Esophagus (tissue), 2 donors: ENCODE results near the gene C1orf210. TPM values are rescaled to one million over a fixed set of nuclear protein-coding genes. Genes with fewer than 3 reads are reported as not detected.

Experiments
- H3K27ac ChIP-seq, 2 donors: one replicate each; pipeline ENCODE4 v1.5.1; 2013; ENCODE audit warnings: low read depth in 2 of 2, mild to moderate bottlenecking in 2 of 2, inconsistent platforms in 1 of 2, low read length in 1 of 2, moderate library complexity in 1 of 2
- H3K27me3 ChIP-seq, 2 donors: one replicate each; pipeline ENCODE4 v1.6.1; 2013; ENCODE audit warnings: low read length in 2 of 2, control low read depth in 1 of 2, mild to moderate bottlenecking in 1 of 2; ENCODE audit not compliant: insufficient read depth in 2 of 2, control insufficient read depth in 1 of 2
- H3K36me3 ChIP-seq, 2 donors: one replicate each; pipeline ENCODE4 v1.6.1; 2013; ENCODE audit warnings: low read length in 1 of 2; ENCODE audit not compliant: control insufficient read depth in 2 of 2, insufficient read depth in 2 of 2
- H3K4me1 ChIP-seq, 2 donors: one replicate each; pipeline ENCODE4 v1.6.1; 2013; ENCODE audit warnings: low read length in 1 of 2; ENCODE audit not compliant: control insufficient read depth in 2 of 2, insufficient read depth in 2 of 2
- H3K4me3 ChIP-seq, 2 donors: one replicate each; pipeline ENCODE4 v1.5.1; 2013; ENCODE audit warnings: low read length in 2 of 2, mild to moderate bottlenecking in 2 of 2, low read depth in 1 of 2, moderate library complexity in 1 of 2
- H3K9me3 ChIP-seq, 2 donors: one replicate each; pipeline ENCODE4 v1.6.1; 2013; ENCODE audit warnings: mild to moderate bottlenecking in 2 of 2, low read depth in 1 of 2, low read length in 1 of 2, moderate library complexity in 1 of 2; ENCODE audit not compliant: control insufficient read depth in 2 of 2, insufficient read depth in 1 of 2
- WGBS, 2 donors: extraction: QIAGEN DNeasy Blood & Tissue Kit; methylation state at CpG; one replicate each; pipeline ENCODE4 v1.1.7; 2013; 5-methylcytosine and 5-hydroxymethylcytosine counted together
- polyA plus RNA-seq, 2 donors: library from polyadenylated mRNA; stranded (reverse); fragments of 200-250 nt; gene quantifications; one replicate each; pipeline ENCODE4 v1.2.3, GENCODE V29; 2013
- donor health status: healthy with polysubstance abuse.
- donor health status: Bipolar disorder and iron deficiency.

The C1orf210 gene
- polyA plus RNA-seq, 2 donors: 9.1 to 16.7 TPM

DNA sequence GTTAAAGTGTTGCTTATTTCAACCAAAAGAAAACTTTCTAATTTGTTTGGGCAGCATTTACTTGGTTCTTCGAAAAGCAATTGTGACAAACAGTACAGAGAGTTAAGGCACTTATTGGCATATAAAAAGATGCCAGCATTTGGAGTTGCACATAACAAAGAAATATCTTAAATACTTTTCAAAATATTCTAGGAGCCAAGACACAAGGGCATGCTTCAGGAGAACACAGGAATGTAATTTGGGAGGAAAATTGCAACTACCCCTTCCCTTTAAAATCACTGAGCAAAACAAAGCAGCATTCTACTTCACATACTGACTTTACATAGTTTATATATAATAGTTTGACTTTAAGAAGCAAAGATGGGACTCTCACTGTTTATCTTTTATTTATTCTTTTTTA is 10.8 kb upstream of the C1orf210 start:
- Histone ChIP-seq H3K4me1 (peaks cover 0 to 6% of the 10 kb centered on the region in 2 donors), H3K27me3 (no peaks in the 10 kb centered on the region), H3K9me3 (no peaks in the 10 kb centered on the region), H3K36me3 (no peaks in the 10 kb centered on the region), H3K4me3 (no peak overlapping the region), H3K27ac (no peak overlapping the region)
- 49 to 50% methylated on average over 1 of the region's 1 CpG for WGBS, 2 donors

DNA sequence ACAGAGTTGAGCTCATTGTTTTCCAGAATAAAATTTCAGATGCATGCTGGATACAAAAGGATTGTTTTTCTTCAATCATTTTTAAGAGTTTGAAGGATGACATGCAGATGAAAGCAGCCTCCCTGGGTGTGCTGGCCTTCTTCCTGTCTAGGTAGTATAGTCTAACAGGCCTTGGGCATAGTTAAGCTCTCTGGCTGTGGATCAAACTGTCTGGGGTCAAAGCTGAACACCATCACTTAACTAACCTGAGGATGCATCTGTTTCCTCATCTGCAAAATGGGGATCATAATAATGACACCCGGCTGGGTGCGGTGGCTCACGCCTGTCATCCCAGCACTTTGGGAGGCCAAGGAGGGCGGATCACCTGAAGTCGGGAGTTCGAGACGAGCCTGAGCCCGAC is 9.4 kb upstream of the C1orf210 start:
- 84 to 87% methylated on average over 8 of the region's 8 CpGs for WGBS, 2 donors
- peaks cover 2 to 6% of the 10 kb centered on the region in 2 donors for H3K4me1 ChIP-seq
- H3K27me3 ChIP-seq: no peaks in the 10 kb centered on the region
- no peaks in the 10 kb centered on the region for H3K36me3 ChIP-seq
- H3K4me3 ChIP-seq: no peak overlapping the region
- peak overlapping the region in 1 of 2 donors; percentile 61 for H3K27ac ChIP-seq
- H3K9me3 ChIP-seq: no peaks in the 10 kb centered on the region

DNA sequence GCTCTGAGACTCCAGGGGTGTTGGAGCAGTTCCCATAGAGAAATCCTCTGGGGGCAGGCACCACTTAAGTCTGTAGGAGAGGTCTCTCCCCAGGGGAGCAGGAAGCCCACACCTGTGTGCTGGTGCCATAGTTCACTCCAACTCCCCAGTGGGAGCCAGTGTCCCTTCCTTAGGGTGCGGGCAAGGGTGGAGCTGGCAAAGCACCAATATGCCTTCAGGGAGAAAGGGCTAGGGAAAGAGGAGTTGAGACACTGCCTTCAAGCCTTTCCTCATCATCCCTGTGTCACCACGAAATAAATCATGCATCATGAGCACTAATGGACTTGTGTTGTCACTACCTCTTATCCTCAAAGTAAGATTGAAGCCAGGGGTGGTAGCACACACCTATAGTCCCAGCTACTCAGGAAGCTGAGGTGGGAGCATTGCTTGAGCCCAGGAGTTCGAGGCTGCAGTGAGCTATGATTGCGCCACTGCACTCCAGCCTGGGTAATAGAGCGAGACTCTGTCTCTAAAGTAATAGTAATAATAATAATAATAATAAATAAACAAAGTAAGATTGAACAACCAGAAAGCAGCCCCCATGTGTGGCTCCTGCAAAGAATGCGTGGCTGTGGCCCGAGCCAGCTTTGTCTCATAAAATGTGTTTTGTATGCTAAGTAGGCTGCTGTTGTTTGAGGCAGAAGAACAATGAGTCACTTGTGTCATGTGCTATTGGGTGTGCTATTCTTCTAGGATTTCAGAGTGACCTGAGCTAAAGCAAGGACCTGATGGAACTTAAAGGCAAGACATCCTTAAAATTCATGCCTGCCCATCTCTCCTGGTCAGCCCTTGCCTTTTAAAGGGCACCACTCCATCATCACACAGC is 8.7 kb upstream of the C1orf210 start:
- no peaks in the 10 kb centered on the region for H3K9me3 ChIP-seq
- H3K36me3 ChIP-seq: no peaks in the 10 kb centered on the region
- H3K4me1 ChIP-seq: peaks cover 2 to 6% of the 10 kb centered on the region in 2 donors
- WGBS, 2 donors: 70 to 72% methylated on average over 7 of the region's 7 CpGs
- H3K27me3 ChIP-seq: no peaks in the 10 kb centered on the region
- H3K27ac ChIP-seq: peak overlapping the region; percentile 21 to 61
- no peak overlapping the region for H3K4me3 ChIP-seq

DNA sequence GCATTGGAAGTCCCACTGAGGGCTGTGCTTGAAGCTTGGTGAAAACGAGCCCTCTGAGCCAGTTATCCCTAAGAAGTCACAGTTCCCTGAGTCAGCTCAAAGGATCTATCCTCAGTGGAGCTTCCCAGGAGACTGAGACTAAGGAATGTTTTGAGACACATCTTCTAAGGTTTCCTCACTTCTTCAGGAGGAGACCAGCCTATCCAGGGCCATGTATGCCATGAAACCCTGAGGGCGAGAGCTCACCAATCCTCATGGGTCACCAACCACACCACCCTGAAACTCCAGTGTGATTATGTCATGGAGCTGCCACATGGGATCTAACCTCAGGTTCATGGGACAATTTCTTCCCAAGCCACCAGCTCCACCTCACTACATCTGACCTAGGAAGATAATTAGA is 7.8 kb upstream of the C1orf210 start:
- WGBS, 2 donors: 81 to 90% methylated on average over 2 of the region's 2 CpGs
- Histone ChIP-seq H3K4me3 (no peak overlapping the region), H3K27me3 (no peaks in the 10 kb centered on the region), H3K9me3 (no peaks in the 10 kb centered on the region), H3K4me1 (peaks cover 2 to 6% of the 10 kb centered on the region in 2 donors), H3K27ac (no peak overlapping the region), H3K36me3 (no peaks in the 10 kb centered on the region)

DNA sequence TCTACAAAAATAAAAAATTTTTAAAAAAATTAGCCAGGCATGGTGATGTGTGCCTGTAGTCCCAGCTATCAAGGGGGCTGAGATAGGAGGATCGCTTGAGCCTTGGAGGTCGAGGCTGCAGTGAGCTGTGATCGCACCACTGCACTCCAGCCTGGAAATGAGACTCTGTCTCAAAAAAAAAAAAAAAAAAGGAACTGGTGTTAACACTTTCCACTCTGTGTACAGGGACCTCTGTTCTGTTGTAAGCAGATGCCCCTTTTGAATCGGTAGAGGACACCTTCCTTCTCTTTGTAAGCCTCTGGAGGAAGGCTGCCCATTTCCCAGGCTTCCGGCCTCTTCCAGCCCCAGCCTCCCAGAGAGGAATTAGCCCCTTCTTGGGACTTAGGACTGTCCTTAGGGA is 7.3 kb upstream of the C1orf210 start:
- Histone ChIP-seq H3K27me3 (no peaks in the 10 kb centered on the region), H3K4me3 (no peak overlapping the region), H3K9me3 (no peaks in the 10 kb centered on the region), H3K27ac (no peak overlapping the region), H3K36me3 (no peaks in the 10 kb centered on the region), H3K4me1 (peaks cover 2 to 6% of the 10 kb centered on the region in 2 donors)
- WGBS, 2 donors: 84 to 90% methylated on average over 5 of the region's 5 CpGs

- Histone ChIP-seq H3K9me3 (no peaks in the 10 kb centered on the region), H3K27me3 (no peaks in the 10 kb centered on the region), H3K36me3 (no peaks in the 10 kb centered on the region), H3K27ac (no peak overlapping the region), H3K4me1 (peaks cover 2 to 6% of the 10 kb centered on the region in 2 donors), H3K4me3 (no peak overlapping the region)
- WGBS, 2 donors: 73 to 76% methylated on average over 7 of the region's 7 CpGs
These were observed 6.8 kb upstream of the C1orf210 start for GRCh38 chr1:43292216-43292615.

DNA sequence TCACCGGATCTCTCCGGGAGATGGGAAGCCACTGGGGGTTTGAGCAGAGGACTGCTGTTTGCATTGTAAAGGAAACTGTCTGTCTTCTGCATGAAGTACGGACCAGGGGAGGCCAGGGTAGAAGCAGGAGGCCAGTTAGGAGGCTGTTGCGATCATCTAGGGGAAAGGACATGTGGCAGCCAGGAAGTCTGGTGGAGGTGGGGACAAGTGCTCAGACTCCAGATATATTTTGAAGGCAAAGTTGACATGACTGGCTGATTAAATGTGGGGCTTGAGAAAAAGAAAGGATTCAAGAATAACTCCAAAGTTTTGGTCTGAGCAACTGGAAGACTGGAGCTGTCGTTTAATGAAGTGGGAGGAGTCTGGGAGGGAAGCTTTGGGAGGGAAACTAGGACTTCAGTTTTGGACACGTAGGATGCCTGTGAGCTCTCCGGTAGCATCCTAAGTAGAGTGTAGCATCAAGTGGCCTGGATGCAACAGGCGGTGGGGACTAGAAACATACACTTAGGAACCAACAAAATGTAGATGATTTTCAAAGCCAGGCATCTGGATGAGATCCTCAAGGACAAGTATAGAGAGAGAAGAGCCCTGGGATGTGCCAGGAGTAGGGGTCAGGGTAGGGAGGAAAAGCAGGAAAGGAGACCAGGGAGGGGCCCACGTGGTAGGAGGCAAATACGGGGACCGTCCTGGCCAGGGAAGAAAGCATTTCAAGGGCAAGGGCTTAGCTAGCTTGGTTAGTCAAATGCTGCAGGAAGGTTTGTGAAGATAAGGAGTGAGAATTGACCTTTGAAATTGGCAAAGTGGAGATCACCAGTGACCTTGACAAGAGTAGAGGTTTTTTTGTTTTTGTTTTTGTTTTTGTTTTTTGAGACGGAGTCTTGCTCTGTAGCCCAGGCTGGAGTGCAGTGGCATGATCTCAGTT is 3.7 kb upstream of the C1orf210 start:
- no peak overlapping the region for H3K27ac ChIP-seq
- WGBS, 2 donors: 68 to 77% methylated on average over 12 of the region's 12 CpGs
- no peaks in the 10 kb centered on the region for H3K9me3 ChIP-seq
- H3K36me3 ChIP-seq: no peaks in the 10 kb centered on the region
- peaks cover 2 to 15% of the 10 kb centered on the region in 2 donors for H3K4me1 ChIP-seq
- H3K4me3 ChIP-seq: no peak overlapping the region
- H3K27me3 ChIP-seq: no peaks in the 10 kb centered on the region

DNA sequence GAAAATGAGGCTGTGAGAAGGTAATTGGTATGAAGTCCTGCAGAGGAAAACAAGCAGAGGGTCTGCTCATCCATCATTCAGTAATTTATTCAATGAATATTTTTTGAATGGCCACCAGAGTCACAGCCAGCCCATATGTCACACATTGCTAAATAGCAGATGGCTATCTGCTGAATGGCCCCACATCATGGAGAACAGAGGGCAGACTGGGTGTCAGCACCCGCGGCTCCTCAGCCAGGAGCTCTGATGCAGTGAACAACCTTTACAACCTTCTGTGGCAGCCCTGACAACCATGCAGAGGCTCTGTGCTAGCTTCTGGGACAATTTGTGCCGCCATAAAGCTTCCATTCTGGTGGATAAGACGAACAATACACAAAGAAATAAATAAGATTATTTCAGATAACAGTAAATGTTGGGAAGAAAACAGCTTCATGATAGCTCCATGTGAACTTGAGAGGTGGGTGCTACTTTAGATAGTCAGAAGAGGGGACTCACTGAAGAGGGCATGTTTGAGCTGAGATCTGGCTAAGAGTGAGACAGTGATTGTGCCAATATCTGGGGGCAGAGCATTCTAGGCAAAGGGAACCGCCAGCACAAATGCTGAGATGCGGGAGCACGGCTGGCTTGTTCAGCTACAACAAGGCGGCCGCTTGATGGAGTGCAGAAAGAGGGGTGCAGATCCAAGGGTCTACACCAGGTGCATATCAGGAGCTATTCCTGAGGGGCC is 2.8 kb upstream of the C1orf210 start:
- Histone ChIP-seq H3K4me1 (peaks cover 2 to 9% of the 10 kb centered on the region in 2 donors), H3K36me3 (no peaks in the 10 kb centered on the region), H3K27me3 (no peaks in the 10 kb centered on the region), H3K4me3 (no peak overlapping the region), H3K9me3 (no peaks in the 10 kb centered on the region), H3K27ac (no peak overlapping the region)
- 88% methylated on average over 9 of the region's 9 CpGs for WGBS, 2 donors

GRCh38 chr1:43286533-43286932 is 1.2 kb upstream of the C1orf210 start:
- Histone ChIP-seq H3K36me3 (peaks cover 0 to 2% of the 10 kb centered on the region in 2 donors), H3K27ac (no peak overlapping the region), H3K4me3 (no peak overlapping the region), H3K9me3 (no peaks in the 10 kb centered on the region), H3K27me3 (no peaks in the 10 kb centered on the region), H3K4me1 (peaks cover 2 to 9% of the 10 kb centered on the region in 2 donors)
- WGBS, 2 donors: 96 to 98% methylated on average over 5 of the region's 5 CpGs
